ENCODE data around the gene SPAG4.

SPAG4 gene

GRCh38 chr20:35595456-35595855 lies 20.2 kb upstream of the SPAG4 start:
- H3K4me1 ChIP-seq: no peaks in the 10 kb centered on the region
- DNase-seq: no peak
- TF ChIP-seq, protein P1, sequence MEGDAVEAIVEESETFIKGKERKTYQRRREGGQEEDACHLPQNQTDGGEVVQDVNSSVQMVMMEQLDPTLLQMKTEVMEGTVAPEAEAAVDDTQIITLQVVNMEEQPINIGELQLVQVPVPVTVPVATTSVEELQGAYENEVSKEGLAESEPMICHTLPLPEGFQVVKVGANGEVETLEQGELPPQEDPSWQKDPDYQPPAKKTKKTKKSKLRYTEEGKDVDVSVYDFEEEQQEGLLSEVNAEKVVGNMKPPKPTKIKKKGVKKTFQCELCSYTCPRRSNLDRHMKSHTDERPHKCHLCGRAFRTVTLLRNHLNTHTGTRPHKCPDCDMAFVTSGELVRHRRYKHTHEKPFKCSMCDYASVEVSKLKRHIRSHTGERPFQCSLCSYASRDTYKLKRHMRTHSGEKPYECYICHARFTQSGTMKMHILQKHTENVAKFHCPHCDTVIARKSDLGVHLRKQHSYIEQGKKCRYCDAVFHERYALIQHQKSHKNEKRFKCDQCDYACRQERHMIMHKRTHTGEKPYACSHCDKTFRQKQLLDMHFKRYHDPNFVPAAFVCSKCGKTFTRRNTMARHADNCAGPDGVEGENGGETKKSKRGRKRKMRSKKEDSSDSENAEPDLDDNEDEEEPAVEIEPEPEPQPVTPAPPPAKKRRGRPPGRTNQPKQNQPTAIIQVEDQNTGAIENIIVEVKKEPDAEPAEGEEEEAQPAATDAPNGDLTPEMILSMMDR (IDR thresholded peaks at IDR 0.05; ENCODE audit: low read depth, low read length): no peak
- H3K4me3 ChIP-seq (ENCODE audit: low read depth, low read length): no peak overlapping the region
- H3K36me3 ChIP-seq: no peaks in the 10 kb centered on the region
- no peaks in the 10 kb centered on the region for H3K27me3 ChIP-seq
- no peaks in the 10 kb centered on the region for H3K9me3 ChIP-seq

GRCh38 chr20:35595901-35596300 lies 19.7 kb upstream of the SPAG4 start:
- H3K36me3 ChIP-seq: no peaks in the 10 kb centered on the region
- TF ChIP-seq, protein P1 (IDR thresholded peaks at IDR 0.05; ENCODE audit: low read depth, low read length): no peak
- H3K4me3 ChIP-seq (ENCODE audit: low read depth, low read length): no peak overlapping the region
- DNase-seq: no peak
- no peaks in the 10 kb centered on the region for H3K9me3 ChIP-seq
- no peaks in the 10 kb centered on the region for H3K4me1 ChIP-seq
- H3K27me3 ChIP-seq: no peaks in the 10 kb centered on the region

GRCh38 chr20:35597186-35597585 lies 18.4 kb upstream of the SPAG4 start:
- no peaks in the 10 kb centered on the region for H3K9me3 ChIP-seq
- TF ChIP-seq, protein P1 (IDR thresholded peaks at IDR 0.05; ENCODE audit: low read depth, low read length): no peak
- no peak for DNase-seq
- H3K27me3 ChIP-seq: peaks cover 9% of the 10 kb centered on the region
- no peaks in the 10 kb centered on the region for H3K36me3 ChIP-seq
- no peaks in the 10 kb centered on the region for H3K4me1 ChIP-seq
- H3K4me3 ChIP-seq (ENCODE audit: low read depth, low read length): no peak overlapping the region

DNA sequence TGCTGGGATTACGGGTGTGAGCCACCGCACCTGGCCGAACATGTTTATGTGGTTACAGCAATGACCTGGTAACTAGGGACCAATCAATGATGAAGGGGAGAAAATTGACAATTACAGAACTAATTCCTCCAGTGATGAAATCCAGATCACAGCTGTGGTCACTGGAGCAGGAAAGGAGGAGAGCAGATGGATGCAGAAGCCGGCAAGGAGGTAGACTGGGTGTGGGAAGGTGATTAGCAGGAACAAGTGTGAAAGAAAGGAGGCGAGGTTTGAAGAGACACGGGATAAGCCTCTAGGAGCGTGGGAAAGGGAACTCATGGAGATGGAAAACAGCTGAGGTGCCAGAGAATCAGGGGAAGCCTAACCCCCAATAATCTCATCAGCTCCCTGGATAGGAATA lies 17.2 kb upstream of the SPAG4 start:
- H3K36me3 ChIP-seq: no peaks in the 10 kb centered on the region
- no peak overlapping the region for H3K4me3 ChIP-seq (ENCODE audit: low read depth, low read length)
- H3K4me1 ChIP-seq: no peaks in the 10 kb centered on the region
- H3K9me3 ChIP-seq: no peaks in the 10 kb centered on the region
- peaks cover 9% of the 10 kb centered on the region for H3K27me3 ChIP-seq
- TF ChIP-seq, protein P1 (IDR thresholded peaks at IDR 0.05; ENCODE audit: low read depth, low read length): no peak
- no peak for DNase-seq

GRCh38 chr20:35598899-35599775 lies 16.5 kb upstream of the SPAG4 start:
- DNase-seq: no peak
- H3K27me3 ChIP-seq: peaks cover 9% of the 10 kb centered on the region
- TF ChIP-seq, protein P1 (IDR thresholded peaks at IDR 0.05; ENCODE audit: low read depth, low read length): no peak
- no peaks in the 10 kb centered on the region for H3K36me3 ChIP-seq
- no peak overlapping the region for H3K4me3 ChIP-seq (ENCODE audit: low read depth, low read length)
- no peaks in the 10 kb centered on the region for H3K9me3 ChIP-seq
- H3K4me1 ChIP-seq: no peaks in the 10 kb centered on the region

DNA sequence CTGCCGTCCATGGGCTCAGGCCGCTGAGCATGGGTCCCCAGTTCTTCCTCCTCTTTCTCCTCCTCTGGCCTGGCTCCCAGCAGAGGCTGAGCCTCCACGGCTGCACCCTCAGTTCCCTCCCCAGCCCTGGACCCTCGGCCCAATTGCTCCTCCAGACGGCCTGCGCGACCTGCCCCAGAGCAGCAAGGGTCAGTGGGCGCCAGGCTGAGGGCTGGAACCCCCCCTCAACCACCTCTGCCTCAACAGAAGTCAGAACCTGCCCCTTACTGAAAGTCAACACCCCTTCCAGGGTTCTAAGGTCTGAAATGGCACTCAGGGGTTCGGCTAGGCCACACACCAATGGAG lies 15.9 kb upstream of the SPAG4 start:
- Histone ChIP-seq H3K4me3 (ENCODE audit: low read depth, low read length) (no peak overlapping the region), H3K9me3 (no peaks in the 10 kb centered on the region), H3K36me3 (no peaks in the 10 kb centered on the region), H3K4me1 (no peaks in the 10 kb centered on the region), H3K27me3 (peaks cover 9% of the 10 kb centered on the region)
- no peak for DNase-seq
- TF ChIP-seq, protein P1 (IDR thresholded peaks at IDR 0.05; ENCODE audit: low read depth, low read length): no peak

Data from BE2C (cell line).